ENCODE data around the gene SPINK1. TPM values are rescaled to one million over a fixed set of nuclear protein-coding genes. Genes with fewer than 3 reads are reported as not detected.
"Not testable (repeated sequence)": the region's sequence is repeated elsewhere in the genome, so short reads cannot be mapped to it uniquely, and the experiment has no call there.

SPINK1 gene
- total RNA-seq, 1 donor from 2014 or later: not detected

DNA sequence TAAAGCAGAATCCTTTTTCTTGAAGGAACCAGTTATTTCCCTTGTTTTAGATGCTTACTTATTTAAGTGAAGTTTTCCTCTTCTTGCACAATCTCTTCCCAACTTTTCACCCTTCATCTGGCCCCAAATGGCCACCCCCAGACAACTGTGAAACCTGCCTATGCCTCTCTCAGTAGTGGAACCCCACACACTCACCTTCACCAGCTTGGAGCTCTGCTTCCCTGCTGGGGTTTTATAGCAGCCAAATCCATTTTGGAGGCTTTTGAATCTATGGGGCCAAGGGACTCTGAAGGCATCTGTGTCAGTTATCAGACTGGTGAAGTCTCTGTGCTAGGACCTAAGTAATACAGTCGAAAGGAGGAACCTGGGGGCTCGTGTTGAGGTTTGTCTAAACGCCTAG lies 22.9 kb upstream of the SPINK1 start:
- no peak for ATAC-seq

DNA sequence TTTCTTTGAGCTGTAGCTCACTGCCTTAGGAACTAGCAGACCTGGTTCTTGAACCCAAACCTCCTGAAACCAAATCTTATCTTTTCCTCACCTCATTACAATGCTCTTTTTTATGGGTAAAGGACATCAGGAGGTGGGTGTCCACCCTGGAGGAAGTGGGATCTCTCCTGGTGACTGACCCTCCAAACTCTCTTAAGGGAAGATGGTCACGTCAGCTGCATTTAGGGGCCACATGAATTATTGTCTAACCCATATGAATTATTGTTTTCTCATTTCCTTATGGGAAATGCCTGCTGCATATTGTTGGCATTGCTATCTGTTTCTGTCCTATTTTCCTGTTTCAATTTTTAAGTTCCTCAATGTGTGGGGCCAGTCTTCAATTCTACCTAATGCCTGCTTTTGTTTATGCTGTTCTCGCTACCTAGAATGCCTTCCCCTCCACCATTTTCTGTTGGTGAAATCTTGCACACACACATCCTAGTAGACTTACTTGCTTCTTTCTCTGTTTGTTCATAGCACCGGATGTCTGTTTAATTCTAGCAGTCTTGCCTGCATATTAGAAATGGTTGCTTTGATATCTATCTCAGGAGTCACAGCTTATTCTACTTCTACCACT lies 22.0 kb upstream of the SPINK1 start:
- ATAC-seq: no peak

DNA sequence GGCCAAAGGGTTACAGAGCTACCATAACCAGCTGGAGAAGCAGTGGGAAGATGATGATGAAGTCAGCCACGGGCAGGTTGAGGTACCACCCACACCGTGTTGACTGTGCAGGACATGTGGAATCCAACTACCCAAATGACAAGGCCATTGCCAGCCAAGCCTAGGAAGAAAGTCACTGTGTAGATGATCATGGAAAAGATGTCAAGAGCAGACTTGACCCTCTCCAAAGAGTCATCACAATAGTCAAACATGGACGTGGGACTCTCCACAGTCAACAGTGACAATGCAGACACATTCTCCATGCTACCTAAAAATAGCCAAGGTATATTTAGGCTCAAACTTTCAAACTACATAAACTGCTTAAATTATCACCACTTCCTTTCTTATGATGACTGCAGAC lies 20.9 kb upstream of the SPINK1 start:
- ATAC-seq: no peak

DNA sequence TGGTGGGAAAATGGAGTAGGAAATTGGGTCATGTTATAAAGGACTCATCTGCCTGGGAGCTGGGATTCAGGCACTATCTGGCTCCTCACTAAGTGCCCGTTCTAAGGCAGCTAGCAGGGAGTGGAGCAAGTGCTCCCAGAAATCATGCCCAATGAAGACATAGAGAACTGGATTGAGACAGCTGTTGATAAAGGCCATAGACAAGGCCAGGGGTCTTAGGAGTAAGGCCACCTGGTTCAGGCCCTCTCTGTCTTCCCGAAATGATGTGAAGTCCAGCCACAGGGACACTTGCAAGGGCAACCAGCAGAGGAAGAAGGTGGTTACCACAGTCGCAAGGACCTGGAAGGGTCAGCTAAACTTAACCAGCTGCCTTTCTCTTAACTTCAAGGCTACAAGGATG lies 20.1 kb upstream of the SPINK1 start:
- no peak for ATAC-seq

DNA sequence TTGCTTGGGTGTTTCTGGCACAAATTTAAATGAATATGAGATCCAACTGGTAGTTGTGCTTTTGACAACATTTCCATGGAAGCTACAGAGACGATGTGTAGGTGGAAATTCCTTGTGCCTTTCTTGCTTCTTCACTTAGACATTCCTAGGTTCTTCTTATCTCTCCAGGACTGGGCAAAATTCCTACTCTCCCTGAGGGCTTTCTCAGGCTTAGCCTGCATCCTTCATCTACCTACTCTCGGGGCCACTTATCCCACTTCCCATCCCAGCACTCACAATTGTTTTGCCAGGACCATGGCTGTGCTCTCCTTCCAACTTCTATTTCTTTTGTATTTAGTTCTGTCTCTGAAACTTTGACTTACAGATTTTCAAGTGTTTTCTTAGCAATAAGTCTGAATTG lies 17.8 kb upstream of the SPINK1 start:
- ATAC-seq: no peak

DNA sequence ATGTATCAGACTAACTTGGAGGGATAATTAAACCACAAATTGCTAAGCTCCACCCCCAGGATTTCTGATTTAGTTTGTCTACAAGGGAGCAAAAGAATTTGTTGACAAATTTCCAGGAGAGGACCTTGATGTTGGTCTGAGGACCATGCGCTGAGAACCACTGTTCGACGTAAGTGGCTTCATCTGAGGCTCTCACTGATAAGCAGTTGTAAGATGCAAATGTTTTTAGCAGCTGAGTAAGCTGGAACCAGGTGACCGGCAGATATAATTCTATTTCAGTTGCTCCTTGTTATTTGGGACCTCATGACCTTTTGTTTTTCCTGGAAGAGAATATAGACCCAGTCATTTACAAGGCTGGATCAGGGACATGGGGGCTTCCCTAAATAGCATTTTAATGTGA lies 14.1 kb upstream of the SPINK1 start:
- ATAC-seq: no peak

DNA sequence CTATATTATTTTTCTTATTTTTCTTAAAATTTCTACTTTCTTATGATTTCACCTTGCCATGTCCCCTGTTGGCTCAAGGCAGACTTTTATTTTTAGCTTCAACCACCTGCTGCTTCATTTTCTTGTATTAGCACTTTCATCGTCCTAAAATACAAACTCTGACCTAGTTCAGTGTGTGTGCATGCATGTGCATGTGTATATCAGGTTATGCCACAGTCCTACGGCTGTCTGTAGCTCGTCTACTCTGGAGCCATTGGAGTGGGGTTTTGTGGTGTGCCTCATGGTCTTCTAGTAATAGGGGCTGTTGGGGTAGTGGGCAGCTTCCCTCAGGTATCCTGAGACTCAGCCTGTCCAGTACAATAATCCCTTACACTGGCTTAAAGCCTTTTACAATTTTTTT lies 13.4 kb upstream of the SPINK1 start:
- no peak for ATAC-seq

DNA sequence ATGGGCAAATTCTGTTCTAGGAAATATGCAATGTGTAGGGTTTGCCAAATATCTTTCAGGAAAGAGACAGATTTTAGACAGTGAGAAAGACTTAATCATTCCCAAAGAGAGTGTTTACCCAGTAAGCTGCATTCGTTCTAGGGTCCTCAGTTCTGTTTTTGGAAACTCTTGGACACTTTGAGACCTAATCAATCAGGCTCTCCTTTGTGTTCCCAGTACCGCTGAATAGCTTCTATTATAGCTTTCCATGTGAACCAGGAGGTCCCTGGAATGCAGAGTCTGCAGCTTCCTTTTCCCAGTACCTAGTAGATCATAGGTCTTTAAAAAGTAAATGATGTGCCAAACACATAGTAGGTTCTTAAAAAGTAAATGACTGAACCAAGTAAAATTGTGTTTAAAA lies 11.4 kb upstream of the SPINK1 start:
- no peak for ATAC-seq

DNA sequence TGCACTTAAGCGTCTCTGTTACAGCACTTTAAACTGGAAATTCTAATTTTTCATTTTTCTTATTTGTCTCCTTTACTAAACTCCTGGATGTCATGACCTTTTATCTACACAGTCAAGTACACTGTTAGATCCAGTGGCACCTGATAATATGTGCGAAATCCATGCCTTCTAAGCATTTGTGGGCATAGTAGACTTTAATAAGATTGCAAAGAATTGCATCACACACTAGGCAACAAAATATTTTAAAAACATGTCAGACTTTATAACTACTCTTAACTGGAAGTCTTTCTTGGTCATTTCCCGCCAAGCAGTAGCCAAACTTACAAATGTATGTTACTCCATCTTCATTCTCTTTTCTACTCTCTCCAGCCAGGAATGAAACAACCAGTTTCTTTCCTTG lies 5.0 kb upstream of the SPINK1 start:
- ATAC-seq: no peak

DNA sequence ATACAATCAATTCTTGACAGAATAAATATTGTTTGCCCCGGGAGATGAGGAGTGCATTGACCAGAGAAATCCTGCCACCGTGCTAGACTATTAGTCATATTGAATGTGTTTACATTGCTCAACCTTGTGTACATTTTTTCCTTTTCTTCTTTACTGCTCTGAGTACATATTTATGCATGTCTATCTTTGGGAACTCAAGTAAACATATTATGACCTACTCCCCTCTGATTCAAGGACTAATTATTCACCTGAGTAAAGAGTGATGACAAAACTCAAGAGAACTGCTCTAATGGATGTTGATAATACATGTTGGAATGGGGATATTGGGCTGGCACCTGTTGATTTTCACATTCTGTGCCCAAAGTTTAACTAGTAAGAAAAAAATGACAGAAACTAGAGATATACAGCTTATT lies 3.9 kb upstream of the SPINK1 start:
- ATAC-seq: peak; percentile 71

DNA sequence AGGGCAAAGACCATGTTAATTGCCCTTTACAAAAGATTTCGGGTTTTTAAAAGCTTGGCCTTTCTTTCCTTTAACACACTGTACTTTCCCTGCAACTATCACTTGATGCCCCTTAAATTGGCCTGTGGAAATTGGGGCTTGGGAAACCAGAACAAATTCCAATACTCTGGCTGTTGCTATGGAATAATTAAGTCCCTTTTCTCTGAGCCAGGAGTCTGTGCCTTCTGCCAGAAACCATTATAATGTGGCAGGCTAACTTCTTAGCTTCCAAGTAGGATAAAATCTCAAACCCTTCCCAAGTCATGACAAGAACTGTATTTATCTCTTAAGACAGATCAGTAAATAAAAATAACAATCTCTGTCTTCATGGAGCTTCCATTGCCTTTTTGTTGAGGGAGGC lies 1.1 kb upstream of the SPINK1 start:
- no peak for ATAC-seq

DNA sequence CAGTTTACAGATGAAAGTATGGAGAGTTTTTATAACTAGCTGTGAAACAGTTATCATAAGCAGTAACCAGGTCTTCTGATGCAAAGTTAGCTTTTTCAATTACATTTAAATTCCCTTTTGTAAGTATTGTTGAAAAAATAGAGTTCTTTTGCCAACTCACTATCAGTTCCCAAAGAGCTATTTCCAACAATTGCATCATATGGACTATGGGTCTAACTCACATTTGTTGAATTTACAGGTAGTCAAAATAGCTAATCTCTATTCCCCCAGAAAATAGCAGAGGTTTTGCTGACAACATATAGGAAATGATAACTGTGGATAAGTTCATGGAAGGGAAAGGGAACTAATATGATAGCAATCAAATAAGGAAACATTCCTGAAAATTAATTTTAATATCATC lies 1.4 kb downstream of the SPINK1 start:
- ATAC-seq: no peak

DNA sequence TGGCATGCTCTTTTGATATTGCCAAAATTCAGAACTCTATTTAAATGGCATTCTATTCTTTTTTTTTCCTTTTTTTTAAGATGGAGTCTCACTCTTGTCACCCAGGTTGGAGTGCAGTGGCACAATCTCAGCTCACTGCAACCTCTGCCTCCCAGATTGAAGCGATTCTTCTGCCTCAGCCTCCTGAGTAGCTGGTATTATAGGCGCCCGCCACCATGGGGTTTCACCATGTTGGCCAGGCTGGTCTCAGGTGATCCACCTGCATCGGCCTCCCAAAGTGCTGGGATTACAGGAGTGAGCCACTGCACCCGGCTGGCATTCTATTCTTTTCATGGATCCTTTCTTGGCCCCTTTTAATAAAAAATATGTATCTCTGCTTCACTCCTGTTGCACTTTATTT lies 4.5 kb downstream of the SPINK1 start:
- ATAC-seq: not testable (repeated sequence)

DNA sequence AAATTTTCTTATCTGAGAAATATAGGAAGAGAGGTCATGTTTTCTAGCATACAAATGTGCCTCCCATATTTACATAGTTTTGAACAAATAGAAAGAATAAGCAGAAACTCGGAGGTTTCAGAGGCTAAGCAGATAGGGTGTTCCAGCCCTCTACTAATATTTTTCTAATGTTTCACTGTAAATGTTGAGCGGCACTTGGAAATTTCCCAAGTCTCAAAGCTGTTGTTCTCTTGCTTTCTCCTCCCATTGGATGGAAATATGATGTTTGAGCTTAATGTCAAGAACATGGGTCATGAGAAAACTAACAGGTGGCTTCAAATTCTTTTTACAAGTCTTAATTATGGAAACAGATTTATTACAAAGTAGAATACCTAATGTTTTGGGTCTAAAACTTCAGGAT lies 5.1 kb downstream of the SPINK1 start:
- no peak for ATAC-seq

DNA sequence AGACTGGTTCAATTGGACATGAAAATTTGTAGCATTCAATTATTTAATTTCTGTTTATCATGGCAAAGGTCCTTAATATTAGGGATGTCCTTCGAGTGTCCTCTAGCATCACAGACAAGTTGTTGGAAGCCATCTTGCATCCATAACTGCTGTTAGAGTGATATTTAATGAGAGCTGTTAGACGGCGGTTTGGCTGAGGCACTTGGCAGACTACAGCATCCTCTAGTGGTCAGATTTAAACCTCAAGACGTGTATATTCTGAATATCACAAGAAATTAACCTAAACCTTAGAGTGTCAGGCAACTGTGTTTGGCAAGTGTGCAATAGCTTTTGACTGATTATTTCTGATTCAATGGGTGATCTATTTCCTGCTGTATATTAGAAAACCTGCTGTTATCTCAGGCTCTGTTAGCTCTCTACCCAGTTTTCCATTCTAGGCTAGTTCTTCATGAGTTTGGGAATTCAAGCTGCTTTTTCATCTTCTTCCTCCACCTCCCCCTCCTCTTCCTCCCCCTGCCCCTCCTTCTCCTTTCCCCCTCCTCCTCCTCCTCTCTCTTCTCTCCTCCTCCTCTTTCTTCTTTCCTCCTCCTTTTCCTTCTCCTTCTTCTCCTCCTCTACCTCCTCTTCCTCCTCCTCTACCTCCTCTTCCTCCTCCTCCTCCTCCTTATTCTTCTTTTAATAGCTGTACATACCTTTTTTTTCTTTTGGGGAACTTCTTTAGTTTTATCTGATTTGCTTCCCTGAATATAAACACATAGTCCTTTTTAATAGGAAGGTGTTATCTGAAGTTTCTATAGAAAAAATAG lies 8.6 kb downstream of the SPINK1 start:
- peak; percentile 78 for ATAC-seq

DNA sequence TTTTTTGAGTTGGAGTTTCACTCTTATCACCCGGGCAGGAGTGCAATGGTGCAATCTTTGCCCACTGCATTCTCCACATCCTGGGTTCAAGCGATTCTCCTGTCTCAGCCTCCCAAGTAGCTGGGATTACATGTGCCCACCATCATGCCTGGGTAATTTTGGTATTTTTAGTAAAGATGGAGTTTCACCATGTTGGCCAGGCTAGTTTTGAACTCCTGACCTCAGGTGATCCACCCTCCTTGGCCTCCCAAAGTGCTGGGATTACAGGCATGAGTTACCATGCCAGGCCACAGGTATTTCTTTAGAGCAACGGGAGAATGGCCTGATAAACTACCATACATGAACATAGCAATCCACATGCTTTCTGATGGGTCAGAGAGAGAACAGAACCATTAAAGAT lies 9.2 kb downstream of the SPINK1 start:
- ATAC-seq: not testable (repeated sequence)

DNA sequence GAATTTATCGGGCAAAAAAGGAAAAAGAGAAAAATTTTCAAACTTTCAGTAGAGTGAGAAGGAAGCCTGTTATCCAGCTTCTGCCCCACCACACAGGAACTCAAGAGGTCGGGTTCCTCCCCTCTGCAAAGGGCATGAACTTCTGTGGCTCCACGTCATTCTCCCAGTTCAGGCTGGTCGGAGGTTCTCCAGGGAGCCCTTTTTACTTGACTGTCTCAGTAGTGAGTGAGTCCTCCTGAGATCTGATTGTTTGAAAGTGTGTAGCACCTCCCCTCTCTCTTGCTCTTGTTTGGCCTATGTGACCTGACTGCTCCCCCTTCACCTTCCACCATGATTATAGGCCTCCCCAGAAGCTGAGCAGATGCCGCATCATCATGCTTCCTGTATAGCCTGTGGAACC lies 9.7 kb downstream of the SPINK1 start:
- ATAC-seq: no peak

DNA sequence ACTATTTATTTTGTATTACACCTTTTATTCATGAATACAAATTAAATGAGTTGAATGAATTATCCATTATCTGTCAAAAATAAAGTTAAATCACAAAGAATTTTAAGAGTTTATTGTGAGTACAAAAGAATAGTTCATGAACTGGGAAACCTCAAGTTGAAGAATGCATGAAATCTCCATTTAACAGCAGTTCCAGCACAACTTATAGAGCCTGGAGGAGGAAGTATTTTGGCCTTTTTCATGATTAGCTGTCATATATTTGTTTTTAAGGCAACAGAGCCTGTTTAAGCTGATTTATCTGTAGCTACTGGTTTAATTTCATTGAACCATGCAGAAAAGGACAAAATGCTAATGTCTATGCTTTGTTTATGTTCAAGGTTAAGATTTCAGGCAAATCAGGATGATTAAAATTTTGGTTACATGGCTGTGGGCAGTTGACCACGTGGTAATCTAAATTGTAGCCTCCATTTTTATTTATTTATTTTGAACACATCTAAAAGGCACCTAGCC lies 12.2 kb downstream of the SPINK1 start:
- no peak for ATAC-seq

DNA sequence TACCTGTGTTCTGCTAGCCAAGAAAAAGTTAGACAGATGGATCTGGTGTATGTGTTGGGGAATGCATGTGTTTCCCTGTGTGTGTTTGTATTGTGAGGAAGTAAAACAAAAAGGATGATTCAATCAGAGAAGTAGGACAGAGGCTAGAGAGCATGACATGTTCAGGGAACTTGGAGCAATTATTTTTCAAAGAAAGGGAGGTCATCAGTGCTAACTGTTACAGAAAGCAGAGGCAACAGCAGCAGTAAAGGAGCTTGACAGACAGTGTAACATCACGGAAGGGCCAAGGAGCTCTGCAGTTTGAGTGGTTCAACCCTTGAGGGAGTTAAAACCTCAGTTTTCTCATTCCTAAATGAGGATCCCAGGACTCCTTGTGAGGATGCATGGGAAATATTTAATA lies 13.2 kb downstream of the SPINK1 start:
- ATAC-seq: peak; percentile 36

DNA sequence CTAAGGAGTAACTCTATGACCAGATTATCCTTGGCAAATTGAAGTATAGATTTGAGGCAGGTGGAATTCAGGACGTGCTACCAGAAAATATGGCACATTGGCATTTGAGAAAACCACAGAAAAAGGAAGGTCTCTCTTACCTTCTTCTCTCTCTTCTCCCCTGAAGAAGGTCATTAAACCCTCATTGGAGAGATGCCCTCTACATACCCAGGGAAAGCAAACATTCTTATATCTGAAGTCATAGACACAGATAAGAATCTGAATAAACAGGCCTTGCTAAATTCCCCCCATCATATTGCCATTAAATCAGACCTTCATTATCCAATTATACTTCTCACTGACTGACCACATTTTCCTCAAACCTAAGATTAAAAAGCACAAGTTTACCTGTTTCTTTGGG lies 17.8 kb downstream of the SPINK1 start:
- no peak for ATAC-seq

DNA sequence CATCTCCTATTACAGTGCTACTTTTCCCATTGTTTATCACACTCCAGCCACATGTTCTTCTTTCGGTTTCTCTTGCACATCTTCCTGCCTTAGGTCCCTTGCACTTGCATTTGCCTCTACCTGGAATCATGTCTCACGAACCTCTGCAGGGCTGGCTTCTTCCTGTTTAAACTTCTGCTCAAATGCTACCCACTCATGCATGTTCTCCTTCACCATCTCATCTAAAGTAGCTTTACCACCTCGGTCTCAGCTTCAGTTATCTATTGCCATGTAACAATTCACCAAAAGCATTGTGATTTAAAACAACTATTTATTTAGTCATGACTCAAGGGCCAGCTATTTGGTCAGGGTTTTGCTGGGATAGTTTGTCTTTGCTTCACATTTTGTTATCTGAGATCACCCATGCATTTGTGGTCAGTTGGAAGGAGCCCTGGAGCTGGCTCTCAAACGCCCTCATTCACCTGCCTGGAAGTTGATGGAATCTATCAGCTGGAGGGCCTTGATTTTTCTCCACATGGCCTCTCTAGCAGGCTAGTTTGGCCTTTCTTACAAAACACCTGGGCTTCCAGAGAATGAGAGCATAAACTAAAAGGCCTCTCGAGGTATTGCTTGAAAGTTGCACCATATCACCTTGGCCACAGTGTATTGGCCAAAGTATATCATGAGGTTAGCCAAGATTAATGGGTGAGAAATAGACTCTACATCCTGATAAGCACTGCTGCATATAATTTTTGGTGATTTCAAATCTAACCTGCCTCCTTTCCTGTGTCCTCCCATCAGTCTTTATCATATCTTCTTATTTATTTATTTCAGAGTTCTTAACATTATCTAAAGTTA lies 21.4 kb downstream of the SPINK1 start:
- ATAC-seq: no peak

DNA sequence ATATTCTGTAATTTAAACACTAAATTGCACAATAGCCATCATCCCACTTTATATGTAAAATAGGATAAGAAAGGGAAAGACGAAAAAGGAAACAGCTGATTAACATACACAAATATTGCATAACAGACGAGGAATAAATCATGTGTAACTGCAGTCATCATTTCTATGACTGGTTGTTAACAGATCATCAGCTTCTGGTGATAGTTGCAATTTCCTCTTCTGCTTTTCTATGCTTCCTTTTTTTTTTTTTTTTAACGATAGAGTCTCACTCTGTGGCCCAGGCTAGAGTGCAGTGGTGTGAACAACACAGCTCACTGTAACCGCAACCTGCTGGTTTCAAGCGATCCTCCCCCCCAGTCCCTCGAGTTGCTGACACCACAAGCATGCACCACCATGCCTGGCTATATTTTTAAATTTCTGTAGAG lies 26.4 kb downstream of the SPINK1 start:
- peak; percentile 43 for ATAC-seq

DNA sequence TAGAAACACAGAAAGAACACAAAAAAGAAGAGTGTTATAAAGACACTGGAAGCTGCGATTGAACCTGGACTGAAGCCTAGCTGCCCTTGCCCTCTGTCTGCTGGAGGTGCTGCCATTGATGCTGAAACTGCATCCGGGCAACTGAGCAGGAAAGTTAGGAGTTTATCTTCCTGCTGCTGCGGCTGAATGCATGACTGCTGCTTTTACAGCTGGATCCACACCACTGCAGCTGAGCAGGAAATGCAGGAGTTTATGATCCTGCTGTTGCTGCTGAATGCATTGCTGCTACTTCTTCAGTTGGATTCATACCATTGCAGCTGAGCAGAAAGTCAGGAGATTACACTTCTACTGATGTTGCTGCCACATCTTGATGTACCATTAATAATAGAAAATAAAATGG lies 27.1 kb downstream of the SPINK1 start:
- ATAC-seq: no peak

All from esophagus mucosa (tissue), 1 donor.